ENCODE measurements around the gene ADAM12. TPM values are rescaled to one million over a fixed set of nuclear protein-coding genes. Genes with fewer than 3 reads are reported as not detected.

The ADAM12 gene
- total and polyA plus RNA-seq, 2 of the 13 experiments (the other 11 are each of a cell fraction or from before 2014, with no cell fraction given) = not detected

GRCh38 chr10:126263006-126263676 lies 125.1 kb downstream of the ADAM12 start:
- 0% methylated on average over 4 of the region's 4 CpGs for WGBS (ENCODE audit: low lambda C conversion rate)
- in situ Hi-C loops (cut with HindIII; ENCODE audit: extremely low pct_ligation_motif_present, low pct_unique_long_range_greater_than_20kb) = no loop called here
- TF ChIP-seq THAP8 (CRISPR knock-in tag; IDR thresholded peaks at IDR 0.05; ENCODE audit: borderline replicate concordance) = no peak
- TF ChIP-seq ZNF382 (CRISPR knock-in tag; IDR thresholded peaks at IDR 0.05; ENCODE audit: borderline replicate concordance) = no peak
- TF ChIP-seq SMAD3 (CRISPR knock-in tag; IDR thresholded peaks at IDR 0.05) = no peak
- no peak for TF ChIP-seq FOXK1 (CRISPR knock-in tag; IDR thresholded peaks at IDR 0.05; ENCODE audit: borderline replicate concordance, low read depth)
- no peak for TF ChIP-seq IRF9 (CRISPR knock-in tag; IDR thresholded peaks at IDR 0.05; ENCODE audit: borderline replicate concordance)
- no peak for TF ChIP-seq ZNF891 (CRISPR knock-in tag; IDR thresholded peaks at IDR 0.05)
- no peak for TF ChIP-seq MYPOP (CRISPR knock-in tag; IDR thresholded peaks at IDR 0.05)
- no peak for TF ChIP-seq ZBTB37 (CRISPR knock-in tag; IDR thresholded peaks at IDR 0.05)
- no peak for TF ChIP-seq ZNF770 (CRISPR knock-in tag; IDR thresholded peaks at IDR 0.05)
- TF ChIP-seq HNRNPK (IDR thresholded peaks at IDR 0.05; ENCODE audit: low read depth, low read length, poor library complexity, severe bottlenecking) = no peak
- TF ChIP-seq ZNF639 (CRISPR knock-in tag; conservative IDR thresholded peaks at IDR 0.05) = no peak
- TF ChIP-seq BRCA1 (CRISPR knock-in tag; IDR thresholded peaks at IDR 0.05) = no peak

More at GRCh38 chr10:126263006-126263676, 125.1 kb downstream of the ADAM12 start:
- no peaks in the 10 kb centered on the region for H3K79me2 ChIP-seq (ENCODE audit: insufficient read depth, low read length)
- ChIA-PET CTCF (ENCODE audit: low intra/inter-chr PET ratio, low total read pairs) (no interaction called here), POLR2A (no interaction called here)
- no peak overlapping the region for H3K9ac ChIP-seq (ENCODE audit: insufficient read depth, low read depth, low read length)
- DNase-seq (ENCODE audit: low spot score) = no peak
- no peaks in the 10 kb centered on the region for H3K36me3 ChIP-seq (replicated peaks in 1 of 2; ENCODE audit: control insufficient read depth in 1 of 2, insufficient read depth in 2 of 2, low read length in 2 of 2)
- H4K20me1 ChIP-seq (ENCODE audit: insufficient read depth, low read length) = no peaks in the 10 kb centered on the region
- no peak overlapping the region for H2AFZ ChIP-seq (ENCODE audit: low read length)
- H3K27me3 ChIP-seq (ENCODE audit: control insufficient read depth in 1 of 2, insufficient read depth in 2 of 2, low read length in 2 of 2) = peaks cover 0 to 4% of the 10 kb centered on the region in 2 experiments; a peak in 2 of 5 replicates
- BruUV-seq (replicated peaks) = no TSS peak
- ATAC-seq = no peak
- no peak overlapping the region for H3K4me3 ChIP-seq (replicated peaks in 1 of 3; ENCODE audit: insufficient read depth in 1 of 3, low read depth in 2 of 3, low read length in 3 of 3)
- no peak overlapping the region for H3K4me2 ChIP-seq (ENCODE audit: low read depth, low read length)
- no peak for FAIRE-seq
- no peaks in the 10 kb centered on the region for H3K9me3 ChIP-seq (ENCODE audit: low read length)
- no peaks in the 10 kb centered on the region for H3K4me1 ChIP-seq (ENCODE audit: insufficient read depth, low read length)
- H3K27ac ChIP-seq (ENCODE audit: extremely low read length, insufficient read depth, low read length) = no peak overlapping the region
- intact Hi-C loops (cut with micrococcal nuclease; ENCODE audit: unreplicated experiment) = no loop called here
